Loucy (cell line): ENCODE data around the gene C19orf25.

Experiments used
- H2AFZ ChIP-seq: fragments of 200-600 bp; sonication (generic); 2 replicates; pipeline ENCODE4 v1.6.0; 2016; ENCODE audit warnings: antibody characterized with exemption, mild to moderate bottlenecking, low read length, moderate library complexity
- H3F3A ChIP-seq: fragments of 200-600 bp; 2 replicates; pipeline ENCODE4 v1.6.0; 2016; ENCODE audit warnings: antibody characterized with exemption, low read depth, mild to moderate bottlenecking
- H3K27me3 ChIP-seq: fragments of 200-600 bp; sonication (generic); 2 replicates; pipeline ENCODE4 v1.6.1; 2014; ENCODE audit warnings: low read length, mild to moderate bottlenecking; ENCODE audit not compliant: insufficient read depth, poor library complexity, severe bottlenecking
- H3K36me3 ChIP-seq: fragments of 200-600 bp; sonication (generic); 2 replicates; pipeline ENCODE4 v1.6.1; 2016; ENCODE audit warnings: low read length; ENCODE audit not compliant: insufficient read depth
- H3K4me1 ChIP-seq: fragments of 200-600 bp; sonication (generic); 2 replicates; pipeline ENCODE4 v1.5.1; 2014; ENCODE audit warnings: low read length, mild to moderate bottlenecking; ENCODE audit not compliant: insufficient read depth, poor library complexity, severe bottlenecking
- H3K4me2 ChIP-seq: fragments of 200-600 bp; sonication (generic); 2 replicates; pipeline ENCODE4 v1.6.0; 2014; ENCODE audit warnings: antibody characterized with exemption, low read length, low read depth, mild to moderate bottlenecking; ENCODE audit not compliant: poor library complexity, severe bottlenecking
- H3K4me3 ChIP-seq: fragments of 200-600 bp; sonication (generic); 2 replicates; pipeline ENCODE4 v1.5.1; 2014; ENCODE audit warnings: low read length, mild to moderate bottlenecking, mixed read lengths; ENCODE audit not compliant: poor library complexity, severe bottlenecking
- H3K79me2 ChIP-seq: fragments of 200-600 bp; sonication (generic); 2 replicates; pipeline ENCODE4 v1.6.1; 2014; ENCODE audit warnings: low read length; ENCODE audit not compliant: insufficient read depth
- H3K9ac ChIP-seq: fragments of 200-600 bp; sonication (generic); 2 replicates; pipeline ENCODE4 v1.6.0; 2014; ENCODE audit warnings: mild to moderate bottlenecking, low read depth, low read length, moderate library complexity; ENCODE audit not compliant: poor library complexity, severe bottlenecking
- H3K9me2 ChIP-seq: fragments of 200-600 bp; sonication (generic); replicated peaks from 2 replicates; pipeline ENCODE4 v1.6.1; 2016; ENCODE audit warnings: low read depth, low read length, mixed read lengths
- H3K9me3 ChIP-seq: fragments of 200-600 bp; sonication (generic); 2 replicates; pipeline ENCODE4 v1.6.1; 2014; ENCODE audit warnings: mild to moderate bottlenecking, antibody characterized with exemption, low read length, low read depth; ENCODE audit not compliant: insufficient read depth
- H4K20me1 ChIP-seq: fragments of 200-600 bp; sonication (generic); 2 replicates; pipeline ENCODE4 v1.6.0; 2014; ENCODE audit warnings: antibody characterized with exemption, low read length, mild to moderate bottlenecking; ENCODE audit not compliant: insufficient read depth, poor library complexity, severe bottlenecking
- EZH2phosphoT487 ChIP-seq: fragments of 200-600 bp; IDR thresholded peaks from 2 replicates; pipeline ENCODE4 v1.6.1; 2018; ENCODE audit warnings: antibody characterized with exemption, mild to moderate bottlenecking, moderate library complexity, borderline replicate concordance
- TF ChIP-seq, protein P1 (sequence below): fragments of 200-600 bp; sonication (generic); conservative IDR thresholded peaks from 2 replicates; pipeline ENCODE4 v1.5.1; 2014; ENCODE audit warnings: mild to moderate bottlenecking, antibody characterized with exemption, low read length

Gene C19orf25

DNA sequence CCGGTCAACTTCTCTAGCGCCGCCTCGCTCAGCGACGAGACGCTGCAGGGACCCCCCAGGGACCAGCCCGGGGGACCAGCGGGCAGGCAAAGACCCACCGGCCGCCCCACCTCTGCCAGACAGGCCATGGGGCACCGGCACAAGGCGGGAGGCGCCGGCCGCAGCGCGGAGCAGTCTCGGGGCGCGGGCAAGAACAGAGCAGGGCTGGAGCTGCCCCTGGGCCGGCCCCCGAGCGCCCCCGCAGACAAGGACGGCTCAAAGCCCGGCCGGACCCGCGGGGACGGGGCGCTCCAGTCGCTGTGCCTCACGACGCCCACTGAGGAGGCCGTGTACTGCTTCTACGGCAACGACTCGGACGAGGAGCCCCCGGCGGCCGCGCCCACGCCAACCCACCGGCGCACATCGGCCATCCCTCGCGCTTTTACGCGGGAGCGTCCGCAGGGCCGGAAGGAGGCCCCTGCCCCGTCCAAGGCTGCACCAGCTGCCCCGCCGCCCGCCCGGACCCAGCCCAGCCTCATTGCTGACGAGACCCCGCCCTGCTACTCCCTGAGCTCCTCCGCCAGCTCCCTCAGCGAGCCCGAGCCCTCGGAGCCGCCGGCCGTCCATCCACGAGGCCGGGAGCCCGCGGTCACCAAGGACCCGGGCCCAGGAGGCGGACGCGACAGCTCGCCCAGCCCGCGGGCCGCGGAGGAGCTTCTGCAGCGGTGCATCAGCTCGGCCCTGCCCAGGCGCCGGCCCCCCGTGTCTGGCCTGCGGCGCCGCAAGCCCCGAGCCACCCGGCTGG is 11.3 kb downstream of the C19orf25 start:
- H3K4me3 ChIP-seq: no peak overlapping the region
- H3K4me1 ChIP-seq: no peaks in the 10 kb centered on the region
- H3K36me3 ChIP-seq: no peaks in the 10 kb centered on the region
- no peak for TF ChIP-seq EZH2phosphoT487
- TF ChIP-seq, protein P1, sequence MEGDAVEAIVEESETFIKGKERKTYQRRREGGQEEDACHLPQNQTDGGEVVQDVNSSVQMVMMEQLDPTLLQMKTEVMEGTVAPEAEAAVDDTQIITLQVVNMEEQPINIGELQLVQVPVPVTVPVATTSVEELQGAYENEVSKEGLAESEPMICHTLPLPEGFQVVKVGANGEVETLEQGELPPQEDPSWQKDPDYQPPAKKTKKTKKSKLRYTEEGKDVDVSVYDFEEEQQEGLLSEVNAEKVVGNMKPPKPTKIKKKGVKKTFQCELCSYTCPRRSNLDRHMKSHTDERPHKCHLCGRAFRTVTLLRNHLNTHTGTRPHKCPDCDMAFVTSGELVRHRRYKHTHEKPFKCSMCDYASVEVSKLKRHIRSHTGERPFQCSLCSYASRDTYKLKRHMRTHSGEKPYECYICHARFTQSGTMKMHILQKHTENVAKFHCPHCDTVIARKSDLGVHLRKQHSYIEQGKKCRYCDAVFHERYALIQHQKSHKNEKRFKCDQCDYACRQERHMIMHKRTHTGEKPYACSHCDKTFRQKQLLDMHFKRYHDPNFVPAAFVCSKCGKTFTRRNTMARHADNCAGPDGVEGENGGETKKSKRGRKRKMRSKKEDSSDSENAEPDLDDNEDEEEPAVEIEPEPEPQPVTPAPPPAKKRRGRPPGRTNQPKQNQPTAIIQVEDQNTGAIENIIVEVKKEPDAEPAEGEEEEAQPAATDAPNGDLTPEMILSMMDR: no peak
- H3K9me2 ChIP-seq: no peaks in the 10 kb centered on the region
- no peaks in the 10 kb centered on the region for H3F3A ChIP-seq
- no peaks in the 10 kb centered on the region for H3K9me3 ChIP-seq
- no peaks in the 10 kb centered on the region for H3K27me3 ChIP-seq
- no peak overlapping the region for H3K9ac ChIP-seq
- H2AFZ ChIP-seq: no peak overlapping the region
- H3K79me2 ChIP-seq: no peaks in the 10 kb centered on the region
- H4K20me1 ChIP-seq: peaks cover 14% of the 10 kb centered on the region
- no peak overlapping the region for H3K4me2 ChIP-seq

DNA sequence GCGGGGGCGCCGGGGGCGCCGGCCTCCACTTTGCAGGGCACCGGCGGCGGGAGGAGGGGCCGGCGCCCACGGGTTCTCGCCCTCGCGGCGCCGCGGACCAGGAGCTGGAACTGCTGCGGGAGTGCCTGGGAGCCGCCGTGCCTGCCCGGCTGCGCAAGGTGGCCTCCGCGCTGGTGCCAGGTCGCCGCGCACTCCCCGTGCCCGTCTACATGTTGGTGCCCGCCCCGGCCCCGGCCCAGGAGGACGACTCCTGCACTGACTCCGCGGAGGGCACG is 11.9 kb downstream of the C19orf25 start:
- no peak overlapping the region for H2AFZ ChIP-seq
- no peak overlapping the region for H3K9ac ChIP-seq
- H3K4me2 ChIP-seq: no peak overlapping the region
- no peaks in the 10 kb centered on the region for H3K4me1 ChIP-seq
- H3K27me3 ChIP-seq: no peaks in the 10 kb centered on the region
- H3K36me3 ChIP-seq: no peaks in the 10 kb centered on the region
- H3K4me3 ChIP-seq: no peak overlapping the region
- H4K20me1 ChIP-seq: peaks cover 14% of the 10 kb centered on the region
- H3K79me2 ChIP-seq: no peaks in the 10 kb centered on the region
- no peaks in the 10 kb centered on the region for H3K9me2 ChIP-seq
- H3F3A ChIP-seq: no peaks in the 10 kb centered on the region
- no peaks in the 10 kb centered on the region for H3K9me3 ChIP-seq
- TF ChIP-seq, protein P1: no peak
- TF ChIP-seq EZH2phosphoT487: no peak

- H4K20me1 ChIP-seq: peaks cover 13% of the 10 kb centered on the region
- no peaks in the 10 kb centered on the region for H3K27me3 ChIP-seq
Measured at GRCh38 chr19:1466461-1467214, 12.4 kb downstream of the C19orf25 start.

More at GRCh38 chr19:1466461-1467214, 12.4 kb downstream of the C19orf25 start:
- Histone ChIP-seq H3K9me3 (no peaks in the 10 kb centered on the region), H3K4me3 (no peak overlapping the region), H3K36me3 (no peaks in the 10 kb centered on the region), H3K4me2 (no peak overlapping the region), H3K9ac (no peak overlapping the region), H2AFZ (no peak overlapping the region), H3K4me1 (no peaks in the 10 kb centered on the region), H3K9me2 (no peaks in the 10 kb centered on the region), H3K79me2 (no peaks in the 10 kb centered on the region), H3F3A (no peaks in the 10 kb centered on the region)
- TF ChIP-seq, protein P1: no peak
